Parathyroid adenoma (tissue), 2 donors: Measurements from ENCODE around the gene RNF208.

Source experiments
- H2AFZ ChIP-seq: fragments of 300-600 bp; sonication (generic); one replicate; pipeline ENCODE4 v1.7.0; 2017; ENCODE audit warnings: antibody characterized with exemption, mild to moderate bottlenecking
- H3K27ac ChIP-seq: fragments of 300-600 bp; sonication (generic); one replicate; pipeline ENCODE4 v1.7.0; 2017
- H3K27me3 ChIP-seq: fragments of 300-600 bp; sonication (generic); one replicate; pipeline ENCODE4 v1.7.0; 2017; ENCODE audit warnings: low read length; ENCODE audit not compliant: control insufficient read depth, insufficient read depth
- H3K36me3 ChIP-seq: fragments of 300-600 bp; sonication (generic); one replicate; pipeline ENCODE4 v1.7.0; 2017; ENCODE audit warnings: low read length; ENCODE audit not compliant: control insufficient read depth, insufficient read depth
- H3K4me1 ChIP-seq: fragments of 300-600 bp; sonication (generic); one replicate; pipeline ENCODE4 v1.7.0; 2017; ENCODE audit warnings: control low read depth
- H3K4me2 ChIP-seq: fragments of 300-600 bp; sonication (generic); one replicate; pipeline ENCODE4 v1.7.0; 2017; ENCODE audit warnings: low read length
- H3K4me3 ChIP-seq: fragments of 300-600 bp; sonication (generic); one replicate; pipeline ENCODE4 v1.7.0; 2017; ENCODE audit warnings: low read depth, low read length
- H3K79me2 ChIP-seq: fragments of 300-600 bp; sonication (generic); one replicate; pipeline ENCODE4 v1.7.0; 2017; ENCODE audit warnings: control low read depth
- H3K9ac ChIP-seq: fragments of 300-600 bp; sonication (generic); one replicate; pipeline ENCODE4 v1.7.0; 2017; ENCODE audit warnings: mild to moderate bottlenecking
- H3K9me3 ChIP-seq: fragments of 300-600 bp; sonication (generic); one replicate; pipeline ENCODE4 v1.7.0; 2017; ENCODE audit warnings: low read length; ENCODE audit not compliant: control insufficient read depth
- TF ChIP-seq, protein P1 (sequence below): fragments of 300-600 bp; sonication (generic); IDR thresholded peaks from one replicate; pipeline ENCODE4 v1.7.0; 2017; ENCODE audit warnings: antibody characterized with exemption, mild to moderate bottlenecking
- donor health status: primary hyperparathyroidism.

RNF208 gene

DNA sequence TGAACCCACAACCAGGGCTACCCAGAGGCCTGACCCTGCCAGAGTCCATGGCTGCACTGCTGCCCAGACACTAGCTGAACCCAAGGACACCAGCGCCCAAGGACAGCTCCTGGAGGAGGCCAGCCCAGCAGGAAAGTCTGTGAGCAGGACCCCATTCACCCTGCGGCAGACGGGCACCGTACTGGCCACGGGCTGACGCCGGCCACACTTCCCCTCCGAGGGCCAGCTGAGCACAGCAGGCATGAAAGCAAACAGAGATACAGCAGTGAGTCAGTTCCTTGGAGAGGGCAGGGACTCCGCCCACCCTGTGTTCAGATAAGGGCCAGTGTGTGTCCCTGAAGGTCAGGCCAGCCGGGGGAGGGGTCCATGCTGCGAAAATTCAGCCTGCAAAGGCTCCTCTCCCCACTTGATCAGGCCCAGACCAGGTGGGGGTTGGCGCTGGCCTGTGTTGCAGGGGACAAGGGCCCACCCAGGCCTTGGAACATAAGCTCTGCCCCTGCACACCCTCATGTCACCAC lies 3.2 kb downstream of the RNF208 start:
- no peaks in the 10 kb centered on the region for H3K9me3 ChIP-seq
- H3K4me2 ChIP-seq = no peak overlapping the region
- H3K36me3 ChIP-seq = no peaks in the 10 kb centered on the region
- H3K9ac ChIP-seq = no peak overlapping the region
- TF ChIP-seq, protein P1, sequence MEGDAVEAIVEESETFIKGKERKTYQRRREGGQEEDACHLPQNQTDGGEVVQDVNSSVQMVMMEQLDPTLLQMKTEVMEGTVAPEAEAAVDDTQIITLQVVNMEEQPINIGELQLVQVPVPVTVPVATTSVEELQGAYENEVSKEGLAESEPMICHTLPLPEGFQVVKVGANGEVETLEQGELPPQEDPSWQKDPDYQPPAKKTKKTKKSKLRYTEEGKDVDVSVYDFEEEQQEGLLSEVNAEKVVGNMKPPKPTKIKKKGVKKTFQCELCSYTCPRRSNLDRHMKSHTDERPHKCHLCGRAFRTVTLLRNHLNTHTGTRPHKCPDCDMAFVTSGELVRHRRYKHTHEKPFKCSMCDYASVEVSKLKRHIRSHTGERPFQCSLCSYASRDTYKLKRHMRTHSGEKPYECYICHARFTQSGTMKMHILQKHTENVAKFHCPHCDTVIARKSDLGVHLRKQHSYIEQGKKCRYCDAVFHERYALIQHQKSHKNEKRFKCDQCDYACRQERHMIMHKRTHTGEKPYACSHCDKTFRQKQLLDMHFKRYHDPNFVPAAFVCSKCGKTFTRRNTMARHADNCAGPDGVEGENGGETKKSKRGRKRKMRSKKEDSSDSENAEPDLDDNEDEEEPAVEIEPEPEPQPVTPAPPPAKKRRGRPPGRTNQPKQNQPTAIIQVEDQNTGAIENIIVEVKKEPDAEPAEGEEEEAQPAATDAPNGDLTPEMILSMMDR = no peak
- no peaks in the 10 kb centered on the region for H3K27me3 ChIP-seq
- no peak overlapping the region for H3K27ac ChIP-seq
- no peaks in the 10 kb centered on the region for H3K79me2 ChIP-seq
- H3K4me3 ChIP-seq = no peak overlapping the region
- H2AFZ ChIP-seq = no peak overlapping the region
- H3K4me1 ChIP-seq = no peaks in the 10 kb centered on the region

DNA sequence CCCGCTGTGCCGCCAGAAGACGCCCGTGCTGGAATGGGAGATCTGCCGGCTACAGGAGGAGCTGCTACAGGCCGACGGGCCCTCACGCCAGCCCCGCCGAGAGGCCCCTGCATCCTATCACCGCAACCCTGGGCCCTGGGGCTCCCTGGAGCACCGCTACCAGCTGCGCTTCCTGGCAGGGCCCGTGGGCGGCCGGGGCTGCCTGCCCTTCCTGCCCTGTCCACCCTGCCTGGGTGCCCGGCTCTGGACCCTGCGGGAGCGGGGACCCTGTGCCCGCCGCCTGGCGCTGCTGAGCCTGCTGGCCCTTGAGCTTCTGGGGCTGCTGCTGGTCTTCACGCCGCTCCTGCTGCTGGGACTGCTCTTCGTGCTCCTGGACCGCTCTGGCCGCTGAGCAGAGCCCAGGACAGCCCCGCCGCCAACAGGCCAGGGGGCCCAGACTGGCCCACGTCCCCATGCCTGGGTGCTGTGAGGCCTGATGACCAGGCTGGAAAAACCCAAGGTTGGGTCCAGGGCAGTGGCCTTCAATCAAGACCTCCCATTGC lies 3.8 kb downstream of the RNF208 start:
- H3K36me3 ChIP-seq = no peaks in the 10 kb centered on the region
- H3K27me3 ChIP-seq = no peaks in the 10 kb centered on the region
- no peak overlapping the region for H2AFZ ChIP-seq
- H3K4me1 ChIP-seq = no peaks in the 10 kb centered on the region
- H3K27ac ChIP-seq = no peak overlapping the region
- H3K9me3 ChIP-seq = no peaks in the 10 kb centered on the region
- H3K4me3 ChIP-seq = no peak overlapping the region
- H3K4me2 ChIP-seq = no peak overlapping the region
- TF ChIP-seq, protein P1 = no peak
- H3K79me2 ChIP-seq = no peaks in the 10 kb centered on the region
- H3K9ac ChIP-seq = no peak overlapping the region

GRCh38 chr9:137217276-137218211 lies 4.5 kb downstream of the RNF208 start:
- H3K79me2 ChIP-seq = no peaks in the 10 kb centered on the region
- H2AFZ ChIP-seq = no peak overlapping the region
- no peak overlapping the region for H3K9ac ChIP-seq
- H3K27me3 ChIP-seq = no peaks in the 10 kb centered on the region
- H3K4me1 ChIP-seq = no peaks in the 10 kb centered on the region
- no peaks in the 10 kb centered on the region for H3K36me3 ChIP-seq
- H3K9me3 ChIP-seq = no peaks in the 10 kb centered on the region
- H3K27ac ChIP-seq = no peak overlapping the region
- TF ChIP-seq, protein P1 = no peak
- H3K4me3 ChIP-seq = peak overlapping the region; percentile 19
- H3K4me2 ChIP-seq = peak overlapping the region; percentile 45

DNA sequence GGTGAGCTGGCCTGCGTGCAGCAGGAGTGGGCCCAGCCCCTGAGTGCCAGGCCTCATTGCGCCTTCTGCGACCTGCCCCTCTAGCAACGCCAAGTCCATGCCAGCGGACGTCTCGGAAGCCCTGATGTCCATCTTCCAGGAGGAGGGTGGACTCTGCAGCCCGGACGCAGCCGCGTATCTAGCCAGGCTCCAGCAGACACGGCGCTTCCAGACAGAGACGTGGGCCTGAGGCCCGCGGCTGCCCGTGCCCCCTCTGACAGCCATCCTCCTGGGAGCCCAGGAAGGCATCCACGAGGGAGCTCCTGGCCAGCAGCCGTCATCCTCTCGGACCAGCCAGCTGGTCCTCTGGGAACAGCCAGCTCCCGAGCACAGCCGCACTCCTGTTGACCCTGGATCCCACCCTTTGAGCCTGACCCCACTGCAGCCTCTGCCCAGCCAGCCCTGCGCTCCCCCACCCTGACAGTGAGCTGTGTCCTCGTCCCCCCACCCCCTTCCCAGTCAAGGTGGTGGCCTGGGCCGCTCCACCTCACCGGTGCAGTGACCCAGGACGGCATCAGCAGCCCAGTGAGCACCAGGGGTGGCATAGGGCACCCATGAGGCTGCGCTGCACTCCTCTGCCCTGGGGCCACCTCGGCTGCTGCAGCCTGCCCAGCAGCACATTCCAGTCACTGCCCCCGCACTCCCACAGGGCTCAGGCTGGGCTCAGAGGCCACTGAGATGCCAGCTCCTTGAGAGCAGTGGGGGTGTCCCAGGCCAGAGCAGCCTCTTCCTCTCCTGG lies 5.7 kb downstream of the RNF208 start:
- Histone ChIP-seq H3K79me2 (no peaks in the 10 kb centered on the region), H3K27me3 (no peaks in the 10 kb centered on the region), H3K27ac (no peak overlapping the region), H3K4me3 (no peak overlapping the region), H3K4me2 (no peak overlapping the region), H3K4me1 (no peaks in the 10 kb centered on the region), H3K36me3 (no peaks in the 10 kb centered on the region), H3K9me3 (no peaks in the 10 kb centered on the region), H3K9ac (no peak overlapping the region), H2AFZ (no peak overlapping the region)
- TF ChIP-seq, protein P1 = no peak
